H1 (cell line): ENCODE data around the gene DENND2C. TPM values are rescaled to one million over a fixed set of nuclear protein-coding genes. Genes with fewer than 3 reads are reported as not detected.

Experiments
- CTCF ChIA-PET: fragments of 300-600 bp; sonication (Branson Sonifier 250); formaldehyde crosslinking; loops from one replicate; lab custom pipeline; 2021; ENCODE audit not compliant: partially characterized antibody; lab: Charles Lee
- POLR2A ChIA-PET: fragments of 300-600 bp; sonication (Branson Sonifier 250); formaldehyde crosslinking; loops from one replicate; lab custom pipeline; 2021; ENCODE audit warnings: inconsistent platforms; ENCODE audit not compliant: partially characterized antibody; lab: Charles Lee
- DNase-seq, 2 experiments: peaks; one replicate each; pipeline versions ENCODE4 v3.0.0 to v3.0.0-alpha.2; 2010 to 2022; ENCODE audit warnings: low spot score in 2 of 2, low read depth in 1 of 2, mixed read lengths in 1 of 2
- FAIRE-seq: peaks from 2 replicates; lab custom pipeline; 2011; peaks lifted over from hg19 to GRCh38; lab: Jason Lieb, UNC
- H2AFZ ChIP-seq: 2 replicates; pipeline ENCODE4 v1.8.1; 2012; ENCODE audit warnings: low read length, inconsistent platforms
- H2AK5ac ChIP-seq: 2 replicates; pipeline ENCODE4 v1.6.1; 2013; ENCODE audit warnings: low read depth, low read length
- H2BK120ac ChIP-seq: replicated peaks from 2 replicates; pipeline ENCODE3; 2013; ENCODE audit warnings: low read depth, low read length, inconsistent platforms
- H2BK12ac ChIP-seq: 2 replicates; pipeline ENCODE4 v1.6.1; 2013; ENCODE audit warnings: low read depth, low read length
- H2BK15ac ChIP-seq: 2 replicates; pipeline ENCODE4 v1.6.1; 2013; ENCODE audit warnings: low read length
- H2BK20ac ChIP-seq: 2 replicates; pipeline ENCODE4 v1.6.1; 2013; ENCODE audit warnings: low read length
- H2BK5ac ChIP-seq: 2 replicates; pipeline ENCODE4 v1.6.1; 2013; ENCODE audit warnings: low read depth, low read length
- H3K14ac ChIP-seq: 2 replicates; pipeline ENCODE4 v1.6.1; 2013; ENCODE audit warnings: inconsistent platforms; ENCODE audit not compliant: insufficient read length
- H3K18ac ChIP-seq: 2 replicates; pipeline ENCODE4 v1.6.1; 2013; ENCODE audit warnings: low read length; ENCODE audit errors: extremely low read depth
- H3K23ac ChIP-seq: 2 replicates; pipeline ENCODE4 v1.6.1; 2013; ENCODE audit warnings: inconsistent platforms; ENCODE audit not compliant: insufficient read length
- H3K23me2 ChIP-seq: 2 replicates; pipeline ENCODE4 v1.6.1; 2013; ENCODE audit warnings: low read depth, low read length
- H3K27ac ChIP-seq: 2 replicates; pipeline ENCODE4 v1.6.1; 2011; ENCODE audit warnings: low read depth, low read length, inconsistent platforms
- H3K27me3 ChIP-seq, 4 experiments: replicated peaks in 1 of 4; 1 replicate in 1 of 4; 2 replicates in 3 of 4; pipeline versions ENCODE4 v1.6.1 to v1.8.1; 2011 to 2013; ENCODE audit warnings: low read length in 3 of 4, mild to moderate bottlenecking in 3 of 4, inconsistent platforms in 2 of 4, mixed read lengths in 2 of 4, moderate library complexity in 1 of 4; ENCODE audit not compliant: control insufficient read depth in 3 of 4, insufficient read depth in 3 of 4; ENCODE audit errors: extremely low read depth in 1 of 4
- H3K36me3 ChIP-seq, 4 experiments: 2 replicates each; pipeline versions ENCODE4 v1.6.1 to v1.8.1; 2011 to 2013; ENCODE audit warnings: mild to moderate bottlenecking in 4 of 4, low read length in 3 of 4, moderate library complexity in 2 of 4, control low read depth in 1 of 4, inconsistent platforms in 1 of 4; ENCODE audit not compliant: insufficient read depth in 4 of 4, control insufficient read depth in 2 of 4
- H3K4ac ChIP-seq: replicated peaks from 2 replicates; pipeline ENCODE3; 2013; ENCODE audit warnings: low read length, low read depth, mixed read lengths, inconsistent platforms; ENCODE audit not compliant: insufficient read length
- H3K4me1 ChIP-seq, 4 experiments: replicated peaks in 1 of 4; 1 replicate in 1 of 4; 2 replicates in 3 of 4; pipeline versions ENCODE4 v1.6.1 to v1.8.1; 2011 to 2013; ENCODE audit warnings: low read length in 3 of 4, inconsistent platforms in 2 of 4, mixed read lengths in 1 of 4; ENCODE audit not compliant: insufficient read depth in 4 of 4, control insufficient read depth in 3 of 4
- H3K4me2 ChIP-seq, 2 experiments: 2 replicates each; pipeline versions ENCODE4 v1.6.1 to v1.8.1; 2011 to 2013; ENCODE audit warnings: low read depth in 2 of 2, low read length in 2 of 2, control low read depth in 1 of 2, inconsistent platforms in 1 of 2, mild to moderate bottlenecking in 1 of 2; ENCODE audit not compliant: insufficient read depth in 1 of 2
- H3K4me3 ChIP-seq, 4 experiments: fragments of 200-600, 300-600 bp in 1 of 4; sonication (generic), shearing (Covaris generic), sonication (Bioruptor Twin) in 1 of 4; 2 replicates each; pipeline versions ENCODE4 v1.5.1 to v1.8.1; 2011 to 2016; ENCODE audit warnings: low read length in 4 of 4, low read depth in 3 of 4, control low read depth in 2 of 4, inconsistent platforms in 2 of 4, mild to moderate bottlenecking in 2 of 4, mixed read lengths in 1 of 4, moderate library complexity in 1 of 4; ENCODE audit not compliant: insufficient read depth in 2 of 4; ENCODE audit errors: extremely low read depth in 1 of 4
- H3K56ac ChIP-seq: replicated peaks from 2 replicates; pipeline ENCODE3; 2013; ENCODE audit warnings: low read depth, mild to moderate bottlenecking, mixed read lengths, low read length, inconsistent platforms; ENCODE audit not compliant: insufficient read length
- H3K79me1 ChIP-seq: 2 replicates; pipeline ENCODE4 v1.6.1; 2013; ENCODE audit warnings: low read depth, low read length, control low read depth
- H3K79me2 ChIP-seq, 2 experiments: 2 replicates each; pipeline versions ENCODE4 v1.6.1 to v1.8.1; 2012 to 2013; ENCODE audit warnings: low read length in 2 of 2, mild to moderate bottlenecking in 2 of 2, inconsistent platforms in 1 of 2; ENCODE audit not compliant: insufficient read depth in 2 of 2, control insufficient read depth in 1 of 2
- H3K9ac ChIP-seq, 4 experiments: replicated peaks in 1 of 4; 1 replicate in 1 of 4; 2 replicates in 3 of 4; pipeline versions ENCODE4 v1.6.1 to v1.8.1; 2011 to 2013; ENCODE audit warnings: low read depth in 3 of 4, low read length in 3 of 4, control low read depth in 2 of 4, mild to moderate bottlenecking in 2 of 4, moderate library complexity in 2 of 4, inconsistent platforms in 1 of 4; ENCODE audit errors: extremely low read depth in 1 of 4
- H3K9me3 ChIP-seq, 2 experiments: 2 replicates each; pipeline versions ENCODE4 v1.6.1 to v1.8.1; 2012 to 2013; ENCODE audit warnings: mild to moderate bottlenecking in 2 of 2, moderate library complexity in 2 of 2, control low read depth in 1 of 2, inconsistent platforms in 1 of 2, low read depth in 1 of 2, low read length in 1 of 2, mixed read lengths in 1 of 2; ENCODE audit not compliant: insufficient read depth in 2 of 2
- H4K20me1 ChIP-seq, 2 experiments: replicated peaks in 1 of 2; 2 replicates each; pipeline versions ENCODE3 to v1.8.1; 2011 to 2013; ENCODE audit warnings: inconsistent platforms in 2 of 2, low read length in 2 of 2, mild to moderate bottlenecking in 1 of 2; ENCODE audit not compliant: insufficient read depth in 2 of 2, control insufficient read depth in 1 of 2
- H4K5ac ChIP-seq: 2 replicates; pipeline ENCODE4 v1.6.1; 2013; ENCODE audit warnings: low read length, low read depth, mixed read lengths, inconsistent platforms; ENCODE audit not compliant: insufficient read length
- H4K8ac ChIP-seq: 2 replicates; pipeline ENCODE4 v1.8.0; 2013; ENCODE audit warnings: mild to moderate bottlenecking, moderate library complexity, low read length, inconsistent platforms; ENCODE audit not compliant: insufficient read depth; ENCODE audit errors: extremely low read depth
- H4K91ac ChIP-seq: replicated peaks from 2 replicates; pipeline ENCODE3; 2013; ENCODE audit warnings: low read length, mixed read lengths, inconsistent platforms; ENCODE audit not compliant: insufficient read length
- CBX8 ChIP-seq: fragments of 300-800, 300-1000 bp; sonication (generic); IDR thresholded peaks from 2 replicates; pipeline ENCODE4 v1.7.1; 2016; ENCODE audit warnings: low read depth, low read length, borderline replicate concordance
- CHD1 ChIP-seq: IDR thresholded peaks from 2 replicates; pipeline ENCODE4 v1.6.1; 2012; ENCODE audit warnings: low read depth, low read length, improper control_type of control experiment
- HDAC2 ChIP-seq, 2 experiments: fragments of 300-600 bp in 1 of 2; sonication (generic) in 1 of 2; IDR thresholded peaks; 2 replicates each; pipeline ENCODE4 v1.6.1; 2011 to 2012; ENCODE audit warnings: low read depth in 2 of 2, low read length in 2 of 2, mild to moderate bottlenecking in 2 of 2, moderate library complexity in 2 of 2, borderline replicate concordance in 1 of 2, inconsistent platforms in 1 of 2
- KDM4A ChIP-seq: IDR thresholded peaks from one replicate; pipeline ENCODE4 v1.7.1; 2012; ENCODE audit warnings: low read depth, mild to moderate bottlenecking, moderate library complexity, low read length, inconsistent platforms; ENCODE audit not compliant: severe bottlenecking
- POLR2AphosphoS5 ChIP-seq: IDR thresholded peaks from 2 replicates; pipeline ENCODE4 v1.6.1; 2011; ENCODE audit warnings: low read depth, low read length
- RAD21 ChIP-seq, 2 experiments: IDR thresholded peaks in 1 of 2; conservative IDR thresholded peaks in 1 of 2; 2 replicates each; pipeline ENCODE4 v1.6.1; 2011; ENCODE audit warnings: low read depth in 2 of 2, low read length in 2 of 2, improper control_type of control experiment in 1 of 2, inconsistent platforms in 1 of 2, mild to moderate bottlenecking in 1 of 2, moderate library complexity in 1 of 2
- RXRA ChIP-seq: IDR thresholded peaks from 2 replicates; pipeline ENCODE4 v1.6.1; 2011; ENCODE audit warnings: low read depth, mild to moderate bottlenecking, low read length, moderate library complexity; ENCODE audit not compliant: insufficient read depth
- SIRT6 ChIP-seq: IDR thresholded peaks from one replicate; pipeline ENCODE4 v1.7.1; 2012; ENCODE audit warnings: low read length, inconsistent platforms
- SRF ChIP-seq: IDR thresholded peaks from 2 replicates; pipeline ENCODE4 v1.6.1; 2011; ENCODE audit warnings: mild to moderate bottlenecking, low read depth, low read length, moderate library complexity
- SUZ12 ChIP-seq: fragments of 200-600 bp; sonication (generic); IDR thresholded peaks from 2 replicates; pipeline ENCODE4 v1.6.1; 2012; ENCODE audit warnings: mild to moderate bottlenecking, inconsistent platforms, low read length, moderate library complexity, mixed read lengths
- YY1 ChIP-seq: IDR thresholded peaks from 2 replicates; pipeline ENCODE4 v1.6.1; 2011; ENCODE audit warnings: low read depth, mild to moderate bottlenecking, low read length
- ZNF274 ChIP-seq: IDR thresholded peaks from 2 replicates; pipeline ENCODE4 v1.7.0; 2012; ENCODE audit warnings: low read length, borderline replicate concordance; ENCODE audit errors: extremely low read depth
- WGBS, 2 experiments: shearing (Covaris generic) in 1 of 2; methylation state at CpG; one replicate each; pipeline versions ENCODE4 v1.1.6 to v1.1.7; 2013 to 2015; ENCODE audit warnings: low lambda C conversion rate in 2 of 2, mixed read lengths in 2 of 2, inconsistent platforms in 1 of 2, low coverage in 1 of 2, missing lambda C conversion rate in 1 of 2; ENCODE audit not compliant: insufficient replicate concordance in 2 of 2, insufficient coverage in 1 of 2, insufficient read length in 1 of 2; ENCODE audit errors: extremely low coverage in 1 of 2, missing lambda C conversion rate in 1 of 2; 5-methylcytosine and 5-hydroxymethylcytosine counted together
- polyA plus RNA-seq, 7 experiments: library from polyadenylated mRNA; depleted of rRNA in 3 of 7; stranded (reverse) in 5 of 7; unstranded in 2 of 7; fragments of >200 nt in 5 of 7; fragments of 200-250 nt in 2 of 7; gene quantifications; 1 replicate in 5 of 7; 2 replicates in 1 of 7; 4 replicates in 1 of 7; pipeline versions ENCODE4 v1.2.1 to v1.2.3, GENCODE V29; 2011 to 2013; ENCODE audit warnings: missing spikeins in 2 of 7, mixed read lengths in 2 of 7
- total RNA-seq: library from RNA; stranded (reverse); fragmentation: NEBNext Ultra II Directional; extraction: Animal tissue kit (Norgen Biotek cat#: 25700); gene quantifications from 2 replicates; pipeline ENCODE4 v1.2.1, GENCODE V29; 2021
- TF ChIP-seq, protein P1 (sequence below): IDR thresholded peaks from 2 replicates; pipeline ENCODE4 v1.6.1; 2011; ENCODE audit warnings: low read length, improper control_type of control experiment

Gene DENND2C
- total and polyA plus RNA-seq, 2 of the 8 experiments (the other 6 are each of a cell fraction or from before 2014, with no cell fraction given), result 1.8 to 5.5 TPM

DNA sequence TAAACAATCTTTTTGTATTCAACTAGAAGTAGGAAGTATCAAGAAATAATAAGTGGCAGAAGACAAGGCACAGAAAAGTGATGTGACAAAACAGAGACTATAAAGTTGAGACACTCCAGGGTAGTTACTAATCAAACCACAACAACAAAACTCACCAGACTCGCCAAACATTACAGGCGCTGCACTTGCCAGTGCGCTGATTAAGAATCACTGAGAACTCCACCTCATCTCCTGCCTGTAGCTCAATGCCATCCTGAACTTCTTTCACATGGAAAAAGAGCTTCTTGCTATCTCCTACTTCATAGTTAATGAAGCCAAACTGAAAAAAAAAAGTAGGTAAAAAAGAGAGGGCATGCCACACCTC, 49.6 kb upstream of the DENND2C start:
- WGBS, 2 experiments, result 86% methylated on average over 3 of the region's 3 CpGs; no CpG with 5 or more reads in 1 of the 2 experiments
- Histone ChIP-seq H4K91ac (no peak overlapping the region), H2BK120ac (no peak overlapping the region), H3K27ac (no peak overlapping the region), H3K27me3 (no peaks in the 10 kb centered on the region), H2AK5ac (no peak overlapping the region), H3K9ac (no peak overlapping the region), H3K23ac (no peak overlapping the region), H3K56ac (no peak overlapping the region), H4K20me1 (no peaks in the 10 kb centered on the region), H3K4me3 (no peak overlapping the region), H3K23me2 (no peaks in the 10 kb centered on the region), H3K18ac (no peak overlapping the region), H2BK20ac (no peak overlapping the region), H3K4me2 (no peak overlapping the region), H3K79me2 (peaks cover 0 to 21% of the 10 kb centered on the region in 2 experiments; a peak in 3 of 4 replicates), H3K79me1 (no peaks in the 10 kb centered on the region), H3K9me3 (no peaks in the 10 kb centered on the region), H2BK15ac (no peak overlapping the region), H2BK12ac (no peak overlapping the region), H4K8ac (no peak overlapping the region; the same call in 1 of the 2 replicates), H3K4me1 (no peaks in the 10 kb centered on the region; a peak in 1 of 7 replicates), H2BK5ac (no peak overlapping the region), H4K5ac (no peak overlapping the region), H3K14ac (no peak overlapping the region), H3K4ac (no peak overlapping the region), H2AFZ (no peak overlapping the region), H3K36me3 (peaks cover 30 to 74% (median 55%) of the 10 kb centered on the region in 4 experiments)
- ChIA-PET CTCF (interaction anchor here (0.7 kb wide), 1 partner anchor 716 kb away, joined by 3 read pairs; no protein-coding TSS in a partner anchor), POLR2A (interaction anchor here (1.2 to 4.9 kb wide), 5 partner anchors 9 to 159 kb away, joined by 3 to 54 read pairs (median 5); no protein-coding TSS in a partner anchor)
- FAIRE-seq (no peak), DNase-seq (no peak)
- TF ChIP-seq ZNF274 (no peak), RAD21 (IDR thresholded peaks at IDR 0.05 in 1 of 2, conservative IDR thresholded peaks at IDR 0.05 in 1 of 2; ENCODE audit: low read depth in 2 of 2, low read length in 2 of 2) (no peak), SUZ12 (no peak), CHD1 (no peak), YY1 (no peak), SIRT6 (no peak), HDAC2 (IDR thresholded peaks at IDR 0.05; ENCODE audit: borderline replicate concordance in 1 of 2, low read depth in 2 of 2, low read length in 2 of 2) (no peak), POLR2AphosphoS5 (no peak), CBX8 (no peak), RXRA (no peak), KDM4A (no peak), SRF (no peak)
- TF ChIP-seq, protein P1, sequence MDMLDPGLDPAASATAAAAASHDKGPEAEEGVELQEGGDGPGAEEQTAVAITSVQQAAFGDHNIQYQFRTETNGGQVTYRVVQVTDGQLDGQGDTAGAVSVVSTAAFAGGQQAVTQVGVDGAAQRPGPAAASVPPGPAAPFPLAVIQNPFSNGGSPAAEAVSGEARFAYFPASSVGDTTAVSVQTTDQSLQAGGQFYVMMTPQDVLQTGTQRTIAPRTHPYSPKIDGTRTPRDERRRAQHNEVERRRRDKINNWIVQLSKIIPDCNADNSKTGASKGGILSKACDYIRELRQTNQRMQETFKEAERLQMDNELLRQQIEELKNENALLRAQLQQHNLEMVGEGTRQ, result no peak
